HG02571 (cell line): ENCODE measurements around the gene KLHL36.

ENCODE experiments used
- ATAC-seq: cut with Tn5 transposase; IDR thresholded peaks from one replicate; pipeline ENCODE4 v1.9.1; 2021; ENCODE audit warnings: mild to moderate bottlenecking, moderate library complexity; ENCODE audit not compliant: unreplicated experiment

The KLHL36 gene

DNA sequence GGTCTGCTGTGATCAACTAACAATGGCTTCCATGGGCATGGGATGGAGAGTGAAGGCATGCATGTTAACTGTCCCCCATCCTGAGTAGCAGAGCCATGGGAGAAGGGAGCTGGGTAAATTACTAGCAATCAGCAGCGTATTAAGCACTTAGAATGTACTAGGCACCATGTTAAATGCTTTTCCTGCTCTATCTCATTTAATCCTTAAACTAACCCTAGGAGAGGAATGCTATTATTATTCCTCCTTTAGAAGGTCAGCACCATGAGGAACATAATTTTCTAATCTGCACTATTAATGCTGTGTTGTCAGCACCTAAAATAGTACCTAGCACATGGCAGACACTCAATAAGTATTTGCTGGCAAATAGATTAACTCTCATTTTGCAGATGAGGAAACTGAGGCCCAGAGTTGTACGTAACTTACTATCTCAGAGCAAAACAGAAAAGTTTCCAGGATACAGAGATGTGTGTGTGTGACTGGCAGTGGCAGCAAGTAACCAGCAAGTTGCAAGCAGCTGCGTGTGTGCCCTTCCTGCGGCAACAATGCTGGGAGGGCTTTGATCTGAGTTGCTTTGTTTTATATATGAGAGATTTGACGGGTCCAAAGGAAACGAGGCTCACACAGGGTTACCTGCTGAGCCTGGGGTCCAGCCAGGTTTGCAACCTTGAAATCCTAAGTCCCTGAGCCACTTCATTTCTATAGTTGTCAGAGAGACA lies 6.5 kb upstream of the KLHL36 start:
- no peak for ATAC-seq

DNA sequence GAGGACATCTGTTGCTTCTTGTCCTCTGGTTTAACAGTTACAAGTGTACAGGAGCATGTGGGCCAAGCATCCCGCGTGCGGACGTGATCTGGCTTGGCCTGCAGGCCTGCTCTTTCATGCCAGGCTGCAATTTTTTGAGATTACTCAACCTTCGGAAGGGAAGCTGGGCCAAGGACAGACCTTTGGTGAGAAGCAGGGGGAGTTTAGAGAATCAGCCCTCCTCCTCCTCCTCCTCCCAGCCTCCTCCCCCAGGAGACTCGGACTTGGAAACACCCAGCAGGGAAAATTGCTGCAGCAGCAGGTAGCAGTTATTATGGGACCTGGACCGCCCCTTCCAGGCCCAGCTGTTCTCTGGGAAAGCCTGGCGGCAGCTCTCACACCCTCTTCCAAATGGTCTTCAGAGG lies 5.1 kb upstream of the KLHL36 start:
- no peak for ATAC-seq

DNA sequence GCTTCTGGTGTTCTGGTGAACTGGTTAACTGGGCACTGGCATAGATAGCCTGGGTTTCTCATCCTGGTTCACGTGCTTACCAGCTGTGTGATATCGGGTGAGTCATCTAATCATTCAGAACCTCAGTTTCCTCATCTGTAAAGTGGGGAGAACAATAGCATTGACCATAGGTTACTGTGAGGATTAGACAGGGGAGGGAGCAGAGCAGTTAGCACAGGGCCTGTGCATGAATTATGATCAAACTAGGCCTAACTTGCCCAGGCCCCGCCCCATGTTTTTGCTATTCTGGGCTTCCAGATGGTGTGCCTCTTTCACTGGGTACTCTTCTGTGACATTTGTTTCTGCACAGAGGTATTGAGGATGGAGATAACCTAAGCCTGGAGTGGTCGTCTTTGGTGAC lies 4.6 kb upstream of the KLHL36 start:
- ATAC-seq = no peak

DNA sequence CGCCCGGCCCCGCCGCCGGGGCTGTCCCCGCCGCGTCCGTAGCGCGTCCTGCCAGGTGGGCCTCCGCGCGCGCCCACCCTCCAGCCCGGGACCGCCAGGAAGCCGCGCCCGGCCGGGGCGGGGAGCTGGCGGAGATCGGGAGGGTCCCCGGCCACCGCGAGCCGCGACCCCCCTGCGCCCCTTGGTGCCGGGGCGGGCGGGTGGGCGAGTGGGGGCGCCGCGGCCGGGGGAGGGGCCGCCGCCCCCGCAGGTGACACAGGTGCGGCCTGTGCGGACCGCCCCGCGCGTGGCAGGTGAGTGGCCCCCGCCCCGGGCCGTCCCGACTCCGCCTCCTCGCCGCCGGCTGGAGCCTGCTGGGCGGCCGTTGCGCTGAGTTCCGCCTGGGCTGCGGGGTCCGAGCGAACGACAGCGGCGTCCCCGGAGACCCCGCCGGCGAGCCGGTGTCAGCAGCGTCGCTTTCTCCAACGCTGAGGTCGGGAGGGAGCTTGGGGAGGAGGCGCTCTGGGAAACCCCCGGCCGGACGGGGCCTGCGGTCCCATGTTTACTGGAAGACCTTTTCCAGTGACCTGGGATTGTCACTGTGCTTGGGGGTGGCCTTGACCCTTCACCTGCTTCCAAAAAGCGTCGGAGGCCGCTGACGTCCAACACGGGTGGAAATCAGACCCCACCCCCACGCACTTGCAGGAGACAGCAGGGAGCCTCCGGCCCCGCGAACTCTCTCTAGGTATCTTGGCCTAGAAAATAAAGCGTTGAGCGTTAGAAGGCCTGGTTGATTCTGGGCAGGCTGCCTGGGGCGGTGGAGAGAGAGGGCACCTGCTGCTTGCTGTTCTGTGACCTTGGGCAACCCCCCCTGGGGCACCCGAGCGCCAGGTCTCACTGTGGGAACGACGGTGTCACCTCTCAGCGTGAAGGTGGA lies 542 bp downstream of the KLHL36 start:
- peak; percentile 62 for ATAC-seq

DNA sequence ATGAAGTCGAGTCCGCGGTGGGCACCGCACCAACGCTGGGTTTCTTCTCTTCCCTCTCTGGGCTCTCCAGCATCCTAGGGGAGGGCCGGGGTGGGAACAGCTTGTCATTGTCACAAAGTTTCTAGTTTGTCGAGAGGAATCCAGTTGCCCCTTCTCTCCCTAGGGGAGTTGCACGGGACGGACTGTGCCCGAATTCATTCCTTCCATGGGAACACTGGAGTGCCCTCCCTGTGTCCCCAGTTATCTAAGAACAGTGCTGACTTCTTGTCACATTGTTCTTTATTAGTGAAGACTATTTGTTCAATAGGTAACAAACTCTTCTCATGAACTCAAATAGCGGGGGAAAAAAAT lies 1.2 kb downstream of the KLHL36 start:
- no peak for ATAC-seq

DNA sequence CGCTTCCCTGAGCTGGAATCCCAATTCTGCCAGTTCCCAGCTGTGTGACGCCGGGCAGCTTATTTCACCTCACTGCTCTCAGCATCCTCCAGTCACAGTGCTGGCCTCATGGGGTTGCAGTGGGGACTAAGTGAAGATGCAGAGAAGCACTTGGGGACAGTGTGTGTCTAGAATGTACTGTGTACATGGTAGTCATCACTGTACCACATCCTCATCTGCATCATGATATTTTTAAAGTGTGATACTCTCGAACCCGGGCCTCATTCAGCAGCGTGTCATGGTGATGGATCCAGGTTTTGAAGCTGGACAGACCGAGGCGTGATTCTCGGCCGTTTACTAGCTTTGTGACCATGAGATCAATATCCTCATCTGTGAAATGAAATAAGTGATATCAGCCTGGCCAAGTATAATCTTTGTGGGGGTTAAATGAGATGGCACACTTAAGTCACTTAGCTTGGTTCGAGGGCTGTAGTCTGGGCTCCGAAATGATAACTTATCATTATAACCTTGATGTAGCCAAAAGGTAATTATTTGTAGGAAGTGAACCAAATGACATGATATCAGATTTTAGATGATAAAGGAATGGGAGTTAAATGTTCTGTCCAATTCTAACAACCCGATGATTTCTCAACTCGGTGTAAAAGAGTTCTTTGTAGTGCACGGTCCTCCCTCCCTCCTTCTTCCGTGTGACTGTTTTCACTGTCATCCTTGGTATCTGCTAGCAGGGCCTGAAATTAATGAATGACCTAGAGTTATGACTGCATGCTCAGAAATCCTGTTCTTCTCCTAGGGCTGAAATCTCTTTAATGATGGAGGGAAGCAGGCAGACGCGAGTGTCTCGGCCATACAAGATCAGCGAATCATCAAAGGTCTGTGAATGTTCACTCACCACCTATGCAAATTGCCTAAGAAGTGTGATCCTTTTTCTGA lies 2.0 kb downstream of the KLHL36 start:
- ATAC-seq = no peak

DNA sequence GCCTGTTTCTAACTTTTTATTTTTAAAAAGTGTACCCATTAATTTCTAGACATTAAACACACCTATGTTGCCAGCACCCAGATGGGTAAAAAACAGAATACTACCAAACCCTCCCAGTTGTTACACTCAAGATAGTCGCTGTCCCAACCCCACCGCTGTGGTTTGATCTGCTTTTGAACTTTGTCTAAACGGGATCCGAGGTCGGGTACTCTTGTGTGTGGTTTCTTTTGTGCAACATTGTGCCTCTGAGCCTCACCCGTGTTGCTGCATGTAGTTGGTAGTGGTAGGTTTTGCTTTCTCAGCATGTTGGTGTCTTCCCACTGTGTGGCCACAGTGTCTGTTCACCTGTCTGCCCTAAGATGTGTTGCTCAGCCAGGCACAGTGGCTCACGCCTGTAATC lies 4.3 kb downstream of the KLHL36 start:
- no peak for ATAC-seq

DNA sequence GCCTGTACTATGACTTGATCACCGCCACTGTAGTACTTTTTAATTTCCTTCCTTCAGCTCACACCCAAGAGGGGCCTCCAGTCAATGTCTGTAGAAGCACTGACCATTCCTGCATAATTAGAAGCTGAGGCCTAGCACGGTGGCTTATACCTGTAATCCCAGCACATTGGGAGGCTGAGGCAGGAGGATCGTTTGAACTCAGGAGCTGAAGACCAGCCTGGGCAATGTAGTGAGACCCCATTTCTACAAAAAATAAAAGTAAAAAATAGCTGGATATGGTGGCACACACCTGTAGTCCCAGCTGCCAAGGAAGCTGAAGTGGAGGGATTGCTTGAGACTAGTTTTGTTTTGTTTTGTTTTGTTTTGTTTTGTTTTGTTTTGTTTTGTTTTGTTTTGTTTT lies 5.9 kb downstream of the KLHL36 start:
- no peak for ATAC-seq

DNA sequence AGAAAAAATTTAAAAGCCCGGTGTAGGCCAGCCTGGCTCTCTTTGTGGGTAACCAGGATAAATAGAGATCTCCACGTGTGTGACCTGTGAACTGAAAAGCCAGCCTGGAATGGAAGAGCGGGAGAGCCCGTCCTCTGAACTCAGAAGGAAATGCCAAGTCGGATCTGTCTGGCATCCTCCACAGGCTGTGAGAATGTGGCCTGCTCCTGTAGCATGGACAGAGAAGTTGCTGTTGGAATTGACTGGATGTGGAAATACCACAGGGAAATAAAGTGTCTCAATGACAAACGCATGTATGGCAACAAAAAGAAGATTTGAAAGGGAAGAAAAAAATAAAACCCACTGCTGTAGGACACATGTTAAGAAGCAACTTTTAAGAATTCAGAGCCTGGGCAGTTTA lies 6.7 kb downstream of the KLHL36 start:
- no peak for ATAC-seq

DNA sequence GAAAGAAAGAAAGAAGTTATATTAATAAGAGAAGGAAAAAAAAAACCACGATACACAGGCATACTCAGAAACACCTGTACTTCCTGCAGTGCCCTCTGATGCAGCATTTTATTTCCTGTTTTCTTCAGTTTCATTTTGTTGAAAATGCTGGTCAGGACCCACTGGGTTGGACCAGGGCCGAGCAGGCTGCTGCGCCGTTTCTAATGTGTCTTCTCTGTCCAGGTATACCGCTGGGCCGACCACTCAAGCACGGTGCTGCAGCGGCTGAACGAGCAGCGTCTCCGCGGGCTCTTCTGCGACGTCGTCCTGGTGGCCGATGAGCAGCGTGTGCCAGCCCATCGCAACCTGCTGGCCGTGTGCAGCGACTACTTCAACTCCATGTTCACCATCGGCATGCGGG lies 8.3 kb downstream of the KLHL36 start:
- no peak for ATAC-seq

DNA sequence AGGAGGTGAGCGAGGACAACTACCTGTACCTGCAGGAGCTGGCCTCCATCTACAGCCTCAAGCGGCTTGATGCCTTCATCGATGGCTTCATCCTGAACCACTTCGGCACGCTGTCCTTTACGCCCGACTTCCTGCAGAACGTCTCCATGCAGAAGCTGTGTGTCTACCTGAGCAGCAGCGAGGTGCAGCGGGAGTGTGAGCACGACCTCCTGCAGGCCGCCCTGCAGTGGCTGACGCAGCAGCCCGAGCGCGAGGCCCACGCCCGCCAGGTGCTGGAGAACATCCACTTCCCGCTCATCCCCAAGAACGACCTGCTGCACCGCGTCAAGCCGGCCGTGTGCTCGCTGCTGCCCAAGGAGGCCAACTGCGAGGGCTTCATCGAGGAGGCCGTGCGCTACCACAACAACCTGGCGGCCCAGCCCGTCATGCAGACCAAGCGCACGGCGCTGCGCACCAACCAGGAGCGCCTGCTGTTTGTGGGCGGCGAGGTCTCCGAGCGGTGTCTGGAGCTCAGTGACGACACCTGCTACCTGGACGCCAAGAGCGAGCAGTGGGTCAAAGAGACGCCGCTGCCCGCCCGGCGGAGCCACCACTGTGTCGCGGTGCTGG lies 9.0 kb downstream of the KLHL36 start:
- no peak for ATAC-seq

DNA sequence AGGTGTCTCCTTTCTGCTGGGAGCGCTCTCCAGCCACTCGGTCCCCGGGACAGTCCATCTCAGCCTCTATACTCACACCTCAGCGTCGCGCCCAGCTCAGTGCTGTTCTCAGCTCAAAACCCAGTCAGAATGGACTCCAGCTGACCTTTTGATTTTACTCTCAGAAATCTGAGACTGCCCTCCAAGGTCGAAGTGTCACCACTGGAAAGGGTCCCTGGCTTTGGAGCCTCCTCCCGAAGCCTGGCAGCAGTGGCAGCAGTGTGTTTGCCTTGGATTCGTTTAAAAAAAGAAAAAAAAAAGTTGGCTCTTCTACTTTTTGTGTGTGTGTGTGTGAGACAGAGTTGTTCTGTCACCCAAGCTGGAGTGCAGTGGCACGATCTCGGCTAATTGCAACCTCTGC lies 10.4 kb downstream of the KLHL36 start:
- no peak for ATAC-seq

DNA sequence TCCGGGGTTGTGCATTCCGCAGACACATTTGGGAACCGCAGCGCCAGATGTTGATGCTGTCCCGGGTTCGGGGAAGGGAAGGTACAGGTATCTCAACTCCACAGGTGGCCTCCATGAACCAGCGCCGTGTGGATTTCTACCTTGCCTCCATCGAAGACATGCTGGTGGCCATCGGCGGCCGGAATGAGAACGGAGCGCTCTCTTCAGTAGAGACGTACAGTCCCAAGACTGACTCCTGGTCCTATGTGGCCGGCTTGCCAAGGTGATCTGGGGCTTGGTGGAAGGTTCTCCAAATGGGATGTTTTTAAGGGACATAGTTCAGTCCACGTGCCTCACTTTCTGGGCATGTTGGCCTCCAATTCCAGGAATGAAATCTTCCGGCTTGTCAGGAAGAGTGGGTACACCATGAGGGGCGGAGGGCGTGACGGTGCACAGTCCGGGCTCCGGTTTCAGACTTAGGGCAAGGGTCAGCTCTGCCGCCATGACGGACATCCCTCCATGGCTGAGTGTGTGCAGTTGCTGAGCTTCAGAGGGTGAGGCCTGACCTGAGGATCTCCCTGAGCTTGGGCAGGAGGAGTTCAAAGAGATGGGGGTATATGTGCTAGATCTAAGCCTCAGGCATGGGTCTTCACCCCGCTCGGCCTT lies 11.5 kb downstream of the KLHL36 start:
- no peak for ATAC-seq

DNA sequence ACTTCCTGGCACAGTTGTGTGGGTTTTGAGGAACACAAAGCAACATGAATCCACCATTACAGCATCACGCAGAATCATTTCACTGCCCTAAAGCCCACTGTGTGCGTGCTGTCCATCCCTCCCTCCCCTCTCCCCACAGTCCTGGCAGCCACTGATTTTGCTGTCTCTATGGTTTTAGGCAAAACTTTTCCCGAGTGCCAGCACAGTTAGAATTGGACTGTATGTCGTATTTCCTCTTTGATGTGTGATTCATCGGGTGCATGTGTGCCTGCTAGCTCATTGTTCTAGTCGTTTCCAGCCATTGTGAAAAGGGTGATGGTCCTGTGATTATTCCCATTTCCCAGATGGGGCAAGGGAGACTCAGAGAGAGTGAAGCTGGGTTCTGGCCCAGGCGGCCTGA lies 12.7 kb downstream of the KLHL36 start:
- ATAC-seq = no peak

DNA sequence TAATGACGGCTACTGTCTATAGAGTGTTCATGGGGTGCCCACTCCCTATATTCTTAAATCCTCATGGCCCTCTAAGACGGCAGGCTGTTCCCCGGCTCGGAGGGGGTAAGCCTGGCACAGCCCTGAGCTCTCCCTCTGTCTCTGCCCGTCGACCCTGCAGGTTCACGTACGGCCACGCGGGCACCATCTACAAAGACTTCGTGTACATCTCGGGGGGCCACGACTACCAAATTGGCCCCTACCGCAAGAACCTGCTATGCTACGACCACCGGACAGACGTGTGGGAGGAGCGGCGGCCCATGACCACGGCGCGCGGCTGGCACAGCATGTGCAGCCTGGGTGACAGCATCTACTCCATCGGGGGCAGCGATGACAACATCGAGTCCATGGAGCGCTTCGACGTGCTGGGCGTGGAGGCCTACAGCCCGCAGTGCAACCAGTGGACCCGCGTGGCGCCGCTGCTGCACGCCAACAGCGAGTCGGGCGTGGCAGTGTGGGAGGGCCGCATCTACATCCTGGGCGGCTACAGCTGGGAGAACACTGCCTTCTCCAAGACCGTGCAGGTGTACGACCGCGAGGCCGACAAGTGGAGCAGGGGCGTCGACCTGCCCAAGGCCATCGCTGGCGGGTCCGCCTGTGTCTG lies 13.2 kb downstream of the KLHL36 start:
- no peak for ATAC-seq

DNA sequence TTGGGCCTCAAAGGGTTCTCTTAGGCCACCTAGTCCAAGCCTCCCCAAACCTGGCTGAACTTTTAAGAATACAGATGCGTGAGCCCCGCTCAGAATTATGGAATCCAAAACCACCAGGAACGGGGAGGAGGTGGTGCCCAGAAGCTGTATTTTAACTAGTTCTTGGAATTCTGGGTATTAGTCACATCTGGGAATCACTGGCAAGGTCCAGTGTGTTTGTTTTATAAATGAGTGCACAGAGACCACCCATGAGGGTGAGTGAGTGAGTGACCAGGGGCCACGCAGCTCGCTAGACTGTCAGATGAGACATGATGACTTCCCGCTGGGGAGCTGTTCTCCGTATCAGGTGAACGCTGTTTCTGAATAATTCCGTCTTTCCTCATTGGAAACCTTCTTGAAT lies 14.2 kb downstream of the KLHL36 start:
- ATAC-seq = no peak

DNA sequence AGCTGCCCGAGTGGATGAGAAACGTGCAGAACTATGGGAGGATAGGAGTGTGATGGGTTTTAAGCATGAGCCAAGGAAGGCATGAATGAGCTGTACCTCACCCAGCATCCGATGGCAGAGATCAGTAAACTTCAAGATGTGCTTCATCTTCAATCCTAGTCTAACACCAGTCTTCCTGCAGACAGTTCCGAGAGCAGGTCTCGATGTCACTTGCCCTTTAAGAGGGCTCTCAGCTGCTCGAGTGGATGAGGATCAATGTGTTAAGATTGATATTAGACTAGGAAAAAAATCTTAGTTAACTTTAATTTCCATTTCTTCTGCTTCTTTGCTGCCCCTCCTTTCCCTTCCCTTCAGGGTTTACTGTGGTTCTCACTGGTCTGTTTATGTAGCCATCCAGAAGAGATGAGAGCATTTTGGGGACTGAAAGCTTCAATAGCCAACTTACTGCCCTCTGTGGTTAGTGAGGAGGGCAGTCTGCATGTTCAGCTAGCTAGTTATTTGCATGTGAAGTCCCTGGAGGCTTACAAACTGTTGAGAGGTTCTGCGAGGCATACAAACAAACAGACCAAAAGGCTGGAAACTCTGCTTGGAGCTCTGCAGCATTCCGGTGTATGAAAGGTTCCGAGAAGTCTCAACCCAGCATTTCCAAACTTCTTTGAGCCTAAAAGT lies 15.3 kb downstream of the KLHL36 start:
- peak; percentile 85 for ATAC-seq

DNA sequence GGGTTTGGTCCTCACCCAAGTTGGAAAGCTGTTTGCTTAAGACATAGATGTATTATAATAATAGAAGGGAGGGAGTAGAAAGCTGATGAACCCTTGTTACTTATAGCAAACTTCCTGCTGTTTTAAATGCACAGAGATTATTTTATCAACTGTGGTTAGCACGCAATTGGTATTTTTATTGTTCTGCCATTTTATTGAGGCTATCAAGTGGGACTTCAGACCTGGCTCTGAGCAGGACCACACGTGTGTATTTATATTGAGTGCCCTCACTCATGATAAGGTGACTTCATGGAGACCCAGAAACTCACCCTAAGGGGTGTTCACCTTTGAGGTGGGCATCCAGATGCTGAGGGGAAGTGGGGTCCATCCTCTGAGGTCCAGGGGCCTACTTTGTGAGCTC lies 17.0 kb downstream of the KLHL36 start:
- no peak for ATAC-seq

DNA sequence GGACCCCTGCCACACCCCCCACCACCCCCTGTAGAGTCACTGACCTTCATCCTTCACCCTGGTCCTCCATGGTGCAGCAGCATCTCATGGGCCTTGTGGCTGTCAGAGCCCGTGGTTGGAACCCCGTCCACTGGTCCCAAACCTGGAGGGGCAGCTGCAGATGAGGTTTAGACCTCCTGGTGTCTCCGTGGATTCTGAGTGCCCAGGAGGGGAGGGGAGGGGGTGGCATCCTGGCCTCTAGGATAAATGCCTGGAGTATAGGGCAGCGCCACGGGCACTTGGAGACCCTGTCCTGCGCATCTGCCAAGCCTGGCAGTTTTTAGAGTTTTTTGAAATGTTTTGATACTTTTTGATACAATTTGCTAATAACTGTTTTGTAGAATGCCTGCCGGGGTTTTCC lies 17.5 kb downstream of the KLHL36 start:
- no peak for ATAC-seq
